ENCODE results near the gene AK9.
"Not testable (repeated sequence)": the region's sequence is repeated elsewhere in the genome, so short reads cannot be mapped to it uniquely, and the experiment has no call there.

AK9 gene

GRCh38 chr6:109695468-109695867, 4.5 kb upstream of the AK9 start:
- no peak for DNase-seq

GRCh38 chr6:109693111-109693510, 2.1 kb upstream of the AK9 start:
- DNase-seq: peak in 1 of 2 experiments; percentile 27

GRCh38 chr6:109690373-109690736, 647 bp downstream of the AK9 start:
- DNase-seq: peak; percentile 35 to 38

- peak in 1 of 2 experiments; percentile 13 for DNase-seq
Measured at GRCh38 chr6:109687271-109687761, 3.7 kb downstream of the AK9 start.

GRCh38 chr6:109686566-109687265, 4.3 kb downstream of the AK9 start:
- DNase-seq: no peak

GRCh38 chr6:109678661-109679505, 12.1 kb downstream of the AK9 start:
- DNase-seq: not testable (repeated sequence)

GRCh38 chr6:109678240-109678639, 12.8 kb downstream of the AK9 start:
- no peak for DNase-seq

GRCh38 chr6:109676724-109677123, 14.3 kb downstream of the AK9 start:
- DNase-seq: no peak

- no peak for DNase-seq
Measured at GRCh38 chr6:109672839-109673238, 18.2 kb downstream of the AK9 start.

- no peak for DNase-seq
Measured at GRCh38 chr6:109672175-109672574, 18.8 kb downstream of the AK9 start.

GRCh38 chr6:109671733-109672132, 19.3 kb downstream of the AK9 start:
- no peak for DNase-seq

- DNase-seq: no peak
Measured at GRCh38 chr6:109669811-109670210, 21.2 kb downstream of the AK9 start.

- DNase-seq: no peak
Measured at GRCh38 chr6:109662192-109662591, 28.8 kb downstream of the AK9 start.

- DNase-seq: no peak
Measured at GRCh38 chr6:109660526-109661320, 30.3 kb downstream of the AK9 start.

- no peak for DNase-seq
Measured at GRCh38 chr6:109655761-109656262, 35.2 kb downstream of the AK9 start.

GRCh38 chr6:109653264-109653663, 37.7 kb downstream of the AK9 start:
- DNase-seq: no peak

GRCh38 chr6:109644131-109644530, 46.9 kb downstream of the AK9 start:
- no peak for DNase-seq

- no peak for DNase-seq
Measured at GRCh38 chr6:109632405-109632804, 58.6 kb downstream of the AK9 start.

GRCh38 chr6:109631403-109631802, 59.6 kb downstream of the AK9 start:
- DNase-seq: no peak

GRCh38 chr6:109628158-109629000, 62.6 kb downstream of the AK9 start:
- no peak for DNase-seq

GRCh38 chr6:109626311-109626710, 64.7 kb downstream of the AK9 start:
- no peak for DNase-seq

GRCh38 chr6:109625199-109625598, 65.8 kb downstream of the AK9 start:
- DNase-seq: no peak

All from Kasumi-1 (cell line).